Bronchial epithelial cell (primary cell): Measurements from ENCODE around the gene CXCL6. TPM values are rescaled to one million over a fixed set of nuclear protein-coding genes. Genes with fewer than 3 reads are reported as not detected.

Source experiments
- DNase-seq: peaks from one replicate; pipeline ENCODE4 v3.0.0-alpha.2; 2010; ENCODE audit warnings: low read depth
- FAIRE-seq: peaks from 2 replicates; lab custom pipeline; 2011; peaks lifted over from hg19 to GRCh38; lab: Jason Lieb, UNC
- H3K27me3 ChIP-seq: 2 replicates; pipeline ENCODE4 v1.5.1; 2011; ENCODE audit warnings: low read length; ENCODE audit not compliant: control insufficient read depth, insufficient read depth
- H3K36me3 ChIP-seq: 2 replicates; pipeline ENCODE4 v1.5.1; 2011; ENCODE audit warnings: low read length; ENCODE audit not compliant: control insufficient read depth, insufficient read depth
- H3K4me3 ChIP-seq: 2 replicates; pipeline ENCODE4 v1.5.1; 2011; ENCODE audit warnings: mild to moderate bottlenecking, low read depth, low read length, control low read depth
- CTCF ChIP-seq: IDR thresholded peaks from 2 replicates; pipeline ENCODE4 v1.5.1; 2011; ENCODE audit warnings: mild to moderate bottlenecking, moderate library complexity, low read length, control low read depth, inconsistent platforms; ENCODE audit not compliant: insufficient read depth, severe bottlenecking
- total RNA-seq: library from RNA; depleted of rRNA; stranded (reverse); fragments of >200 nt; gene quantifications from 2 replicates; pipeline ENCODE4 v1.2.1, GENCODE V29; 2014

The CXCL6 gene
- total RNA-seq, 1 donor from 2014 or later: not detected

GRCh38 chr4:73853718-73854473 lies 17.4 kb downstream of the CXCL6 start:
- no peak for TF ChIP-seq CTCF
- H3K36me3 ChIP-seq: no peaks in the 10 kb centered on the region
- no peak for DNase-seq
- H3K4me3 ChIP-seq: no peak overlapping the region
- no peaks in the 10 kb centered on the region for H3K27me3 ChIP-seq
- FAIRE-seq: peak; percentile 50

- DNase-seq (peak; percentile 57), FAIRE-seq (no peak)
- H3K36me3 ChIP-seq: no peaks in the 10 kb centered on the region
- H3K27me3 ChIP-seq: no peaks in the 10 kb centered on the region
- H3K4me3 ChIP-seq: no peak overlapping the region
- TF ChIP-seq CTCF: no peak
Observed at GRCh38 chr4:73855406-73855805, 18.9 kb downstream of the CXCL6 start.

DNA sequence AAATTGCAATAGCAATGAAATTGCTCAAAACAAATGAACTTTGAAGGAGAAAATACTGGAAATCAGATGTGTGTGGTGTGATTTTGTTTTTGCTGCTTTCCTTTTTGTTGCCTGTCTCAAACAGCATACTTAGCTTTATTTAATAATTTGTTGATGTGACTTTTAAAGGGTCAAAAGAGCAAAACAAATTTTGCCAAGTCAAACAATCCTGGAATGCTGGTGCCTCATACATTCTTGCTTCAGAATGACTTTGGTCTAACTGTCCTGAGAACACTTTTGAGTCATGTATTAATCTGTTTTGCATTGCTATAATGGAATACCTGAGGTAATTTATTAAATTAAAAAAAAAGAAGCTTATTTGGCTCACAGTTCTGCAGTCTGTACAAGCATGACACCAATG lies 20.0 kb downstream of the CXCL6 start:
- DNase-seq (peak; percentile 62), FAIRE-seq (no peak)
- Histone ChIP-seq H3K4me3 (no peak overlapping the region), H3K36me3 (no peaks in the 10 kb centered on the region), H3K27me3 (no peaks in the 10 kb centered on the region)
- no peak for TF ChIP-seq CTCF

GRCh38 chr4:73859614-73860088 lies 23.2 kb downstream of the CXCL6 start:
- no peaks in the 10 kb centered on the region for H3K27me3 ChIP-seq
- H3K4me3 ChIP-seq: no peak overlapping the region
- FAIRE-seq: no peak
- DNase-seq: no peak
- no peak for TF ChIP-seq CTCF
- H3K36me3 ChIP-seq: no peaks in the 10 kb centered on the region

GRCh38 chr4:73860181-73860580 lies 23.7 kb downstream of the CXCL6 start:
- TF ChIP-seq CTCF: no peak
- DNase-seq (no peak), FAIRE-seq (no peak)

More at GRCh38 chr4:73860181-73860580, 23.7 kb downstream of the CXCL6 start:
- H3K36me3 ChIP-seq: no peaks in the 10 kb centered on the region
- H3K4me3 ChIP-seq: no peak overlapping the region
- no peaks in the 10 kb centered on the region for H3K27me3 ChIP-seq
